CD4-positive, alpha-beta T cell (primary cell): Measurements from ENCODE around the gene SCARB1. TPM values are rescaled to one million over a fixed set of nuclear protein-coding genes. Genes with fewer than 3 reads are reported as not detected.

ENCODE experiments used
- ATAC-seq: fragments of 200-7000 bp; cut with Tn5 transposase; one replicate; pipeline ENCODE4 v1.10.0; 2022; ENCODE audit warnings: mild to moderate bottlenecking; ENCODE audit not compliant: poor library complexity
- CTCF ChIA-PET: fragments of 350-600 bp; sonication (Branson Sonifier 250); formaldehyde crosslinking; loops from one replicate; lab custom pipeline; 2021; ENCODE audit warnings: antibody characterized with exemption, inconsistent platforms; lab: Charles Lee
- POLR2A ChIA-PET: fragments of 350-600 bp; sonication (Branson Sonifier 250); formaldehyde crosslinking; loops from one replicate; lab custom pipeline; 2021; ENCODE audit warnings: antibody characterized with exemption, inconsistent platforms; lab: Charles Lee
- DNase-seq, 14 experiments: peaks; one replicate each; pipeline ENCODE4 v3.0.0-alpha.2; 2013 to 2020; ENCODE audit warnings: mixed read lengths in 2 of 14
- H3K27ac ChIP-seq, 2 donors: one replicate each; pipeline versions ENCODE4 v1.5.1 to v1.7.0; 2013; ENCODE audit warnings: low read length in 2 of 2, low read depth in 1 of 2, mild to moderate bottlenecking in 1 of 2
- H3K27me3 ChIP-seq, 2 experiments: 1 replicate in 1 of 2; 2 replicates in 1 of 2; pipeline versions ENCODE4 v1.6.1 to v1.7.0; 2013; ENCODE audit warnings: low read length in 2 of 2, control low read depth in 1 of 2, mild to moderate bottlenecking in 1 of 2, moderate library complexity in 1 of 2; ENCODE audit not compliant: insufficient read depth in 2 of 2, control insufficient read depth in 1 of 2
- H3K36me3 ChIP-seq: one replicate; pipeline ENCODE4 v1.6.1; 2013; ENCODE audit warnings: low read length, control low read depth; ENCODE audit not compliant: insufficient read depth
- H3K4me1 ChIP-seq: one replicate; pipeline ENCODE4 v1.6.1; 2013; ENCODE audit warnings: low read length, control low read depth; ENCODE audit not compliant: insufficient read depth
- H3K4me3 ChIP-seq: one replicate; pipeline ENCODE4 v1.5.1; 2013; ENCODE audit warnings: mild to moderate bottlenecking, low read length, moderate library complexity
- H3K9me3 ChIP-seq, 2 experiments: 1 replicate in 1 of 2; 2 replicates in 1 of 2; pipeline versions ENCODE4 v1.6.1 to v1.7.0; 2013; ENCODE audit warnings: low read length in 2 of 2, mild to moderate bottlenecking in 2 of 2, control low read depth in 1 of 2, moderate library complexity in 1 of 2; ENCODE audit not compliant: control insufficient read depth in 1 of 2, insufficient read depth in 1 of 2
- H3K27ac Mint-ChIP-seq: one replicate; pipeline ENCODE4 v1.8.0; 2020; ENCODE audit warnings: mixed read lengths
- H3K27me3 Mint-ChIP-seq: one replicate; pipeline ENCODE4 v1.8.0; 2021; ENCODE audit warnings: mixed read lengths
- H3K36me3 Mint-ChIP-seq: one replicate; pipeline ENCODE4 v1.8.0; 2021; ENCODE audit warnings: low read depth, mixed read lengths
- H3K4me1 Mint-ChIP-seq: one replicate; pipeline ENCODE4 v1.8.0; 2021; ENCODE audit warnings: low read depth, mixed read lengths
- H3K4me3 Mint-ChIP-seq: one replicate; pipeline ENCODE4 v1.8.0; 2020; ENCODE audit warnings: mild to moderate bottlenecking, mixed read lengths
- H3K9me3 Mint-ChIP-seq: one replicate; pipeline ENCODE4 v1.8.0; 2020; ENCODE audit warnings: mixed read lengths
- CTCF ChIP-seq: fragments of 200-600 bp; IDR thresholded peaks from one replicate; pipeline ENCODE4 v1.8.0; 2022; ENCODE audit warnings: antibody characterized with exemption, mild to moderate bottlenecking
- intact Hi-C, 2 experiments: fragments of 100-400 bp; cut with DNase I in 1 of 2; cut with micrococcal nuclease in 1 of 2; formaldehyde crosslinking; loops; one replicate each; pipeline versions ENCODE4 v1.15.1 to v1.9.0; 2023 to 2025; cut with DNase I, micrococcal nuclease
- total RNA-seq, 174 experiments: library from RNA in 2 of 174; stranded (reverse) in 2 of 174; gene quantifications; one replicate each; pipeline ENCODE4 v1.2.3 and lab custom pipeline; 2021 to 2026

Gene SCARB1
- total RNA-seq, 2 experiments from 2014 or later, result 2.3 to 3.7 TPM

- no peak for ATAC-seq
- Mint-ChIP-seq H3K4me3 (no peak overlapping the region), H3K27ac (no peak overlapping the region), H3K4me1 (peaks cover under 1% of the 10 kb centered on the region), H3K27me3 (peaks cover 4% of the 10 kb centered on the region), H3K36me3 (no peaks in the 10 kb centered on the region), H3K9me3 (no peaks in the 10 kb centered on the region)
- ChIA-PET POLR2A (no interaction called here), CTCF (no interaction called here)
- intact Hi-C loops, result no loop called here
- no peak overlapping the region for H3K27ac ChIP-seq
- H3K27me3 ChIP-seq, result no peaks in the 10 kb centered on the region
- H3K4me1 ChIP-seq, result no peaks in the 10 kb centered on the region
- no peak for DNase-seq
- H3K36me3 ChIP-seq, result no peaks in the 10 kb centered on the region
- no peak for TF ChIP-seq CTCF
- no peaks in the 10 kb centered on the region for H3K9me3 ChIP-seq
- H3K4me3 ChIP-seq, result no peak overlapping the region
Observed at GRCh38 chr12:124875803-124876132, 12.1 kb upstream of the SCARB1 start.

GRCh38 chr12:124874988-124875802 lies 11.5 kb upstream of the SCARB1 start:
- CTCF ChIA-PET, result no interaction called here
- Mint-ChIP-seq H3K27ac (no peak overlapping the region), H3K4me3 (no peak overlapping the region), H3K36me3 (no peaks in the 10 kb centered on the region), H3K27me3 (peaks cover 4% of the 10 kb centered on the region), H3K4me1 (no peaks in the 10 kb centered on the region), H3K9me3 (no peaks in the 10 kb centered on the region)
- ATAC-seq (no peak), DNase-seq (no peak)
- no peaks in the 10 kb centered on the region for H3K4me1 ChIP-seq
- TF ChIP-seq CTCF, result no peak
- H3K27ac ChIP-seq, result no peak overlapping the region
- intact Hi-C loops, result no loop called here
- no peaks in the 10 kb centered on the region for H3K36me3 ChIP-seq
- H3K27me3 ChIP-seq, result no peaks in the 10 kb centered on the region
- no peaks in the 10 kb centered on the region for H3K9me3 ChIP-seq
- H3K4me3 ChIP-seq, result no peak overlapping the region
- POLR2A ChIA-PET, result no interaction called here

- no peak for TF ChIP-seq CTCF
- POLR2A ChIA-PET, result no interaction called here
- no peak overlapping the region for H3K27ac Mint-ChIP-seq
- no peaks in the 10 kb centered on the region for H3K9me3 ChIP-seq
- no peak overlapping the region for H3K27ac ChIP-seq
- CTCF ChIA-PET, result no interaction called here
- H3K27me3 ChIP-seq, result no peaks in the 10 kb centered on the region
- ATAC-seq, result no peak
- H3K4me1 ChIP-seq, result no peaks in the 10 kb centered on the region
- no peaks in the 10 kb centered on the region for H3K36me3 Mint-ChIP-seq
- no peaks in the 10 kb centered on the region for H3K9me3 Mint-ChIP-seq
- H3K36me3 ChIP-seq, result no peaks in the 10 kb centered on the region
- no peak overlapping the region for H3K4me3 ChIP-seq
- intact Hi-C loops, result no loop called here
- DNase-seq, result no peak
- H3K27me3 Mint-ChIP-seq, result peaks cover 4% of the 10 kb centered on the region
- H3K4me1 Mint-ChIP-seq, result peaks cover 4% of the 10 kb centered on the region
- H3K4me3 Mint-ChIP-seq, result no peak overlapping the region
Observed at GRCh38 chr12:124874188-124874587, 10.5 kb upstream of the SCARB1 start.
